Panc1 (cell line): ENCODE data around the gene ADRM1. TPM values are rescaled to one million over a fixed set of nuclear protein-coding genes. Genes with fewer than 3 reads are reported as not detected.

Experiments
- ATAC-seq: fragments of 200-7000 bp; cut with Tn5 transposase; 2 replicates; pipeline ENCODE4 v1.9.1; 2020; ENCODE audit warnings: mild to moderate bottlenecking, moderate library complexity
- BruUV-seq: library from RNA; stranded (reverse); fragments of 400-500 nt; replicated peaks from 2 replicates; lab custom pipeline; 2021; lab: Mats Ljungman, UMichigan
- CTCF ChIA-PET: fragments of 300-600 bp; sonication (Branson Sonifier 250); formaldehyde crosslinking; loops from one replicate; lab custom pipeline; 2022; ENCODE audit warnings: antibody characterized with exemption; lab: Charles Lee
- POLR2A ChIA-PET: fragments of 300-600 bp; sonication (Branson Sonifier 250); formaldehyde crosslinking; loops from one replicate; lab custom pipeline; 2022; ENCODE audit warnings: antibody characterized with exemption; lab: Charles Lee
- DNase-seq: peaks from one replicate; pipeline ENCODE4 v3.0.0-alpha.2; 2010; ENCODE audit warnings: low read depth, low spot score
- H3K27ac ChIP-seq: 2 replicates; pipeline ENCODE4 v1.5.1; 2011; ENCODE audit warnings: mild to moderate bottlenecking, low read length, inconsistent platforms
- H3K27me3 ChIP-seq: fragments of 200-500 bp; sonication (Bioruptor generic); 2 replicates; pipeline ENCODE4 v1.6.0; 2014; ENCODE audit warnings: low read length, inconsistent platforms; ENCODE audit not compliant: control insufficient read depth, insufficient read depth
- H3K36me3 ChIP-seq: fragments of 200-500 bp; sonication (Bioruptor generic); 2 replicates; pipeline ENCODE4 v1.5.1; 2014; ENCODE audit warnings: inconsistent platforms, mild to moderate bottlenecking, low read length, moderate library complexity; ENCODE audit not compliant: control insufficient read depth, insufficient read depth
- H3K4me1 ChIP-seq: 2 replicates; pipeline ENCODE4 v1.5.1; 2011; ENCODE audit warnings: inconsistent platforms, mild to moderate bottlenecking, low read length, moderate library complexity; ENCODE audit not compliant: control insufficient read depth, insufficient read depth
- H3K4me3 ChIP-seq, 2 experiments: 2 replicates each; pipeline ENCODE4 v1.5.1; 2011 to 2012; ENCODE audit warnings: low read depth in 2 of 2, low read length in 2 of 2, mild to moderate bottlenecking in 2 of 2, inconsistent platforms in 1 of 2, moderate library complexity in 1 of 2
- H3K9me3 ChIP-seq: fragments of 200-500 bp; sonication (Bioruptor generic); 2 replicates; pipeline ENCODE4 v1.5.1; 2014; ENCODE audit warnings: low read depth, mild to moderate bottlenecking, inconsistent platforms, low read length, moderate library complexity; ENCODE audit not compliant: control insufficient read depth, insufficient read depth
- CTCF ChIP-seq: fragments of 450-650 bp; IDR thresholded peaks from 2 replicates; pipeline ENCODE4 v1.5.1; 2017; ENCODE audit warnings: mild to moderate bottlenecking
- POLR2AphosphoS5 ChIP-seq: IDR thresholded peaks from 2 replicates; pipeline ENCODE4 v1.6.1; 2012; ENCODE audit warnings: mild to moderate bottlenecking, low read depth, low read length, moderate library complexity
- REST ChIP-seq, 2 experiments: IDR thresholded peaks; 2 replicates each; pipeline ENCODE4 v1.6.1; 2011 to 2012; ENCODE audit warnings: low read depth in 2 of 2, control low read depth in 1 of 2, low read length in 1 of 2, mild to moderate bottlenecking in 1 of 2, moderate library complexity in 1 of 2; ENCODE audit not compliant: insufficient read depth in 1 of 2
- SIN3A ChIP-seq: IDR thresholded peaks from 2 replicates; pipeline ENCODE4 v1.6.1; 2012; ENCODE audit warnings: low read depth, mild to moderate bottlenecking, low read length, moderate library complexity, borderline replicate concordance; ENCODE audit not compliant: insufficient read depth
- TCF7L2 ChIP-seq: IDR thresholded peaks from 2 replicates; pipeline ENCODE4 v1.6.1; 2011; ENCODE audit warnings: mild to moderate bottlenecking, low read depth, low read length, inconsistent platforms
- in situ Hi-C: cut with HindIII; loops from 2 replicates; pipeline ENCODE4 v1.10.0; 2016; ENCODE audit warnings: low sequenced_read_pairs, low pct_unique_long_range_greater_than_20kb
- intact Hi-C: fragments of 100-400 bp; cut with micrococcal nuclease; formaldehyde crosslinking; loops from one replicate; pipeline ENCODE4 v1.10.0; 2022; ENCODE audit not compliant: unreplicated experiment
- total RNA-seq: library from RNA; stranded (reverse); gene quantifications from one replicate; pipeline ENCODE4 v1.2.1, GENCODE V29; 2021; ENCODE audit not compliant: unreplicated experiment

Gene ADRM1
- total RNA-seq, 1 experiment from 2014 or later = 194 TPM

DNA sequence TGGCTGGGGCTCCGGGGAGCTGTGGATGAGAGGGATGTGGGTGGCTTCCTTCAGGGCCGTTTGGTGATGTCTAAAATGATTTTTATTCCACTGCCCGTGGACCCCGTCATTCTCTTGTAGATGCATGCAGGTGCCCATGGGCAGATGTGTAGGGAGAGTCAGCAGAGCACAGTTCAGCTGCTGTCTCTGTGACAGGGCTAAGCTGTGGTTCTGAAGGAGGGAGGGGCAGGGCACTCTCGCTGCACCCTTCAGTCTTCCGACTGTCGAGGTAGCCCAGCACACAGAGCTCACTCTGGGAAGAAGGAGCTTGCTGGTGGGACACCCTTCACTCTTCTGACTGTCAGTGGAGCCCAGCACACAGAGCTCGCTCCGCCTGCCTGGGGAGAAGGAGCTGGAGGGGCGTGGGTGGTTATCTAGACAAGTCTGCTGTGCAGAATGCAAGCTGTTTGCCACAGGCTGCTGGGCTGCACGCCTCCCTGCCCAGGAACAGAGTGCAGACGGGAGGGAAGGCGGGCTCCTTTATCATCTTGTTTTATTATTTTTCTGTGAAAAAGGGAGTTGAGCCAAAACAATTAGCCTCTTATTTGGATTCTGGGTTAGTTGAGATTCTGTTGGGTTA lies 28.4 kb upstream of the ADRM1 start:
- H3K27ac ChIP-seq = no peak overlapping the region
- H3K4me1 ChIP-seq = no peaks in the 10 kb centered on the region
- no TSS peak for BruUV-seq
- 0 out of 2 replicates have a peak, but pooled peaks have one; percentile 44 for ATAC-seq
- in situ Hi-C loops = no loop called here
- H3K9me3 ChIP-seq = no peaks in the 10 kb centered on the region
- H3K4me3 ChIP-seq = no peak overlapping the region
- H3K27me3 ChIP-seq = no peaks in the 10 kb centered on the region
- TF ChIP-seq SIN3A (no peak), TCF7L2 (no peak), POLR2AphosphoS5 (no peak), REST (IDR thresholded peaks at IDR 0.05; ENCODE audit: insufficient read depth in 1 of 2, low read depth in 2 of 2, low read length in 1 of 2) (no peak), CTCF (no peak)
- ChIA-PET POLR2A (interaction anchor here (0.7 kb wide), 1 partner anchor 56 kb away, joined by 3 read pairs; no protein-coding TSS in a partner anchor), CTCF (no interaction called here)
- no peaks in the 10 kb centered on the region for H3K36me3 ChIP-seq
- intact Hi-C loops = no loop called here
- DNase-seq = no peak

- DNase-seq (no peak), ATAC-seq (no peak)
- intact Hi-C loops (no loop called here), in situ Hi-C loops (no loop called here)
- ChIA-PET CTCF (no interaction called here), POLR2A (no interaction called here)
- no TSS peak for BruUV-seq
- TF ChIP-seq SIN3A (no peak), REST (IDR thresholded peaks at IDR 0.05; ENCODE audit: insufficient read depth in 1 of 2, low read depth in 2 of 2, low read length in 1 of 2) (no peak), CTCF (no peak), TCF7L2 (no peak), POLR2AphosphoS5 (no peak)
- H3K27me3 ChIP-seq = no peaks in the 10 kb centered on the region
- no peak overlapping the region for H3K27ac ChIP-seq
- H3K36me3 ChIP-seq = no peaks in the 10 kb centered on the region
- H3K9me3 ChIP-seq = no peaks in the 10 kb centered on the region
- no peaks in the 10 kb centered on the region for H3K4me1 ChIP-seq
- H3K4me3 ChIP-seq = no peak overlapping the region
These were observed 27.6 kb upstream of the ADRM1 start for GRCh38 chr20:62275219-62275618.
